Stimulated activated CD4-positive, alpha-beta T cell treated with anti-CD3 and anti-CD28 coated beads, Interleukin-1b, Interleukin-23, amount 100 ng/mL, for 48 hours (primary cell): Measurements from ENCODE around the gene PLSCR3.

Experiments
- DNase-seq: peaks from one replicate; pipeline ENCODE4 v3.0.0-alpha.2; 2020

Gene PLSCR3

GRCh38 chr17:7394452-7395191 lies at the start of gene PLSCR3:
Gene PLSCR3 (minus strand): TSS chr17:7394525. CDS start chr17:7394110, 415 bp downstream.
- DNase-seq = peak; percentile 77

- no peak for DNase-seq
Measured at GRCh38 chr17:7443499-7444485, 49.5 kb upstream of the PLSCR3 start.

GRCh38 chr17:7442142-7442541 lies 47.8 kb upstream of the PLSCR3 start:
- DNase-seq = no peak

- no peak for DNase-seq
Measured at GRCh38 chr17:7441266-7441665, 46.9 kb upstream of the PLSCR3 start.

- DNase-seq = peak; percentile 19
Measured at GRCh38 chr17:7440834-7441195, 46.5 kb upstream of the PLSCR3 start.

GRCh38 chr17:7440113-7440833 lies 45.9 kb upstream of the PLSCR3 start:
- DNase-seq = peak; percentile 37

GRCh38 chr17:7439462-7440112 lies 45.3 kb upstream of the PLSCR3 start, which contains the start of gene FGF11:
Gene FGF11 (plus strand): TSS chr17:7439512. CDS start chr17:7439621, 109 bp downstream.
- DNase-seq = no peak

GRCh38 chr17:7438656-7439460 lies 44.5 kb upstream of the PLSCR3 start:
- no peak for DNase-seq

- peak; percentile 61 for DNase-seq
Measured at GRCh38 chr17:7437950-7438614, 43.8 kb upstream of the PLSCR3 start.

GRCh38 chr17:7437369-7437863 lies 43.1 kb upstream of the PLSCR3 start:
- no peak for DNase-seq

GRCh38 chr17:7436556-7437368 lies 42.4 kb upstream of the PLSCR3 start:
- DNase-seq = peak; percentile 83

- peak; percentile 47 for DNase-seq
Measured at GRCh38 chr17:7435676-7436555, 41.6 kb upstream of the PLSCR3 start.

GRCh38 chr17:7432296-7432695 lies 38.0 kb upstream of the PLSCR3 start:
- DNase-seq = no peak

GRCh38 chr17:7431231-7431630 lies 36.9 kb upstream of the PLSCR3 start:
- no peak for DNase-seq

- DNase-seq = no peak
Measured at GRCh38 chr17:7429722-7430121, 35.4 kb upstream of the PLSCR3 start.

GRCh38 chr17:7428557-7428956 lies 34.2 kb upstream of the PLSCR3 start, which contains the start of gene SPEM3:
Gene SPEM3 (plus strand): TSS chr17:7428857. CDS start chr17:7428903, 46 bp downstream.
- no peak for DNase-seq

GRCh38 chr17:7427549-7427948 lies 33.2 kb upstream of the PLSCR3 start:
- no peak for DNase-seq

GRCh38 chr17:7426896-7427489 lies 32.7 kb upstream of the PLSCR3 start:
- no peak for DNase-seq
